Caco-2 (cell line): ENCODE results near the gene HELLS. TPM values are rescaled to one million over a fixed set of nuclear protein-coding genes. Genes with fewer than 3 reads are reported as not detected.

Source experiments
- BruUV-seq: library from RNA; stranded (reverse); fragments of 400-500 nt; replicated peaks from 2 replicates; lab custom pipeline; 2021; lab: Mats Ljungman, UMichigan
- CTCF ChIA-PET: fragments of 300-600 bp; sonication (Branson Sonifier 250); formaldehyde crosslinking; loops from one replicate; lab custom pipeline; 2022; ENCODE audit warnings: antibody characterized with exemption; lab: Charles Lee
- POLR2A ChIA-PET: fragments of 300-600 bp; sonication (Branson Sonifier 250); formaldehyde crosslinking; loops from one replicate; lab custom pipeline; 2022; ENCODE audit warnings: antibody characterized with exemption; lab: Charles Lee
- DNase-seq, 2 experiments: peaks; one replicate each; pipeline versions ENCODE4 v3.0.0 to v3.0.0-alpha.2; 2020 to 2022
- H3K27me3 ChIP-seq: replicated peaks from 2 replicates; pipeline ENCODE4 v1.6.0; 2011; ENCODE audit warnings: low read length; ENCODE audit not compliant: control insufficient read depth, insufficient read depth
- H3K36me3 ChIP-seq: 2 replicates; pipeline ENCODE4 v1.5.1; 2011; ENCODE audit warnings: low read length; ENCODE audit not compliant: control insufficient read depth, insufficient read depth
- H3K4me1 ChIP-seq: fragments of 250-450 bp; sonication (Bioruptor Pico); 2 replicates; pipeline ENCODE4 v1.5.1; 2020; ENCODE audit warnings: mild to moderate bottlenecking
- H3K4me3 ChIP-seq: 2 replicates; pipeline ENCODE4 v1.5.1; 2011; ENCODE audit warnings: low read depth, mild to moderate bottlenecking, control low read depth, low read length
- H3K9me3 ChIP-seq: fragments of 250-450 bp; sonication (Bioruptor Pico); 2 replicates; pipeline ENCODE4 v1.5.1; 2020; ENCODE audit warnings: mild to moderate bottlenecking, moderate library complexity
- H3K27ac Mint-ChIP-seq: one replicate; pipeline ENCODE4 v1.8.0; 2022; ENCODE audit warnings: mixed read lengths; ENCODE audit not compliant: unreplicated experiment
- H3K27me3 Mint-ChIP-seq: one replicate; pipeline ENCODE4 v1.8.0; 2022; ENCODE audit warnings: mixed read lengths; ENCODE audit not compliant: insufficient read depth, unreplicated experiment
- H3K36me3 Mint-ChIP-seq: one replicate; pipeline ENCODE4 v1.8.0; 2022; ENCODE audit warnings: mild to moderate bottlenecking, mixed read lengths; ENCODE audit not compliant: insufficient read depth, unreplicated experiment
- H3K4me1 Mint-ChIP-seq: one replicate; pipeline ENCODE4 v1.8.0; 2022; ENCODE audit warnings: low read depth, mixed read lengths; ENCODE audit not compliant: unreplicated experiment
- H3K4me3 Mint-ChIP-seq: one replicate; pipeline ENCODE4 v1.8.0; 2022; ENCODE audit warnings: mild to moderate bottlenecking, moderate library complexity, mixed read lengths; ENCODE audit not compliant: unreplicated experiment
- H3K9me3 Mint-ChIP-seq: one replicate; pipeline ENCODE4 v1.8.0; 2022; ENCODE audit warnings: mixed read lengths; ENCODE audit not compliant: unreplicated experiment
- CTCF ChIP-seq, 2 experiments: fragments of 200-600 bp in 1 of 2; IDR thresholded peaks; 1 replicate in 1 of 2; 2 replicates in 1 of 2; pipeline versions ENCODE4 v1.5.1 to v1.8.0; 2011 to 2022; ENCODE audit warnings: antibody characterized with exemption in 1 of 2, control low read depth in 1 of 2, inconsistent platforms in 1 of 2, low read depth in 1 of 2, low read length in 1 of 2, mild to moderate bottlenecking in 1 of 2, moderate library complexity in 1 of 2; ENCODE audit not compliant: insufficient read depth in 1 of 2, severe bottlenecking in 1 of 2, unreplicated experiment in 1 of 2
- intact Hi-C: fragments of 100-400 bp; cut with micrococcal nuclease; formaldehyde crosslinking; loops from one replicate; pipeline ENCODE4 v1.10.0; 2022; ENCODE audit not compliant: unreplicated experiment
- total RNA-seq: library from RNA; stranded (reverse); gene quantifications from 2 replicates; pipeline ENCODE4 v1.2.3, GENCODE V29; 2022

The HELLS gene
- total RNA-seq, 1 experiment from 2014 or later: 189 TPM

GRCh38 chr10:94571081-94571480, 25.5 kb downstream of the HELLS start:
- DNase-seq: no peak
- Histone ChIP-seq H3K36me3 (no peaks in the 10 kb centered on the region; the same call in 1 of the 2 replicates), H3K9me3 (no peaks in the 10 kb centered on the region), H3K4me1 (no peaks in the 10 kb centered on the region), H3K4me3 (no peak overlapping the region), H3K27me3 (no peaks in the 10 kb centered on the region)
- Mint-ChIP-seq H3K27me3 (no peaks in the 10 kb centered on the region), H3K27ac (no peak overlapping the region), H3K4me3 (no peak overlapping the region), H3K9me3 (peaks cover 9% of the 10 kb centered on the region), H3K36me3 (peaks cover 87% of the 10 kb centered on the region), H3K4me1 (no peaks in the 10 kb centered on the region)
- no TSS peak for BruUV-seq
- intact Hi-C loops: no loop called here
- ChIA-PET CTCF (no interaction called here), POLR2A (interaction anchor here (0.5 kb wide), 1 partner anchor 149 kb away, joined by 4 read pairs; no protein-coding TSS in a partner anchor)
- no peak for TF ChIP-seq CTCF (IDR thresholded peaks at IDR 0.05; ENCODE audit: insufficient read depth in 1 of 2, low read depth in 1 of 2, low read length in 1 of 2, severe bottlenecking in 1 of 2, unreplicated experiment in 1 of 2)

GRCh38 chr10:94571528-94571927, 25.9 kb downstream of the HELLS start:
- H3K4me1 ChIP-seq: no peaks in the 10 kb centered on the region
- H3K4me3 Mint-ChIP-seq: no peak overlapping the region
- no peaks in the 10 kb centered on the region for H3K4me1 Mint-ChIP-seq
- peaks cover 87% of the 10 kb centered on the region for H3K36me3 Mint-ChIP-seq
- TF ChIP-seq CTCF (IDR thresholded peaks at IDR 0.05; ENCODE audit: insufficient read depth in 1 of 2, low read depth in 1 of 2, low read length in 1 of 2, severe bottlenecking in 1 of 2, unreplicated experiment in 1 of 2): no peak
- BruUV-seq: no TSS peak
- no peaks in the 10 kb centered on the region; the same call in 1 of the 2 replicates for H3K36me3 ChIP-seq
- H3K27ac Mint-ChIP-seq: no peak overlapping the region
- DNase-seq: no peak
- no peaks in the 10 kb centered on the region for H3K27me3 Mint-ChIP-seq
- CTCF ChIA-PET: no interaction called here
- POLR2A ChIA-PET: no interaction called here
- peaks cover 9% of the 10 kb centered on the region for H3K9me3 Mint-ChIP-seq
- no peaks in the 10 kb centered on the region for H3K27me3 ChIP-seq
- no peak overlapping the region for H3K4me3 ChIP-seq
- intact Hi-C loops: no loop called here
- H3K9me3 ChIP-seq: no peaks in the 10 kb centered on the region

- H3K27ac Mint-ChIP-seq: no peak overlapping the region
- no peak for TF ChIP-seq CTCF (IDR thresholded peaks at IDR 0.05; ENCODE audit: insufficient read depth in 1 of 2, low read depth in 1 of 2, low read length in 1 of 2, severe bottlenecking in 1 of 2, unreplicated experiment in 1 of 2)
- Histone ChIP-seq H3K27me3 (no peaks in the 10 kb centered on the region), H3K9me3 (no peaks in the 10 kb centered on the region), H3K4me1 (peaks cover 18% of the 10 kb centered on the region), H3K4me3 (no peak overlapping the region), H3K36me3 (no peaks in the 10 kb centered on the region; the same call in 1 of the 2 replicates)
- no TSS peak for BruUV-seq
- intact Hi-C loops: no loop called here
- H3K9me3 Mint-ChIP-seq: no peaks in the 10 kb centered on the region
- H3K4me3 Mint-ChIP-seq: no peak overlapping the region
- H3K27me3 Mint-ChIP-seq: no peaks in the 10 kb centered on the region
- no peak for DNase-seq
- CTCF ChIA-PET: no interaction called here
- POLR2A ChIA-PET: no interaction called here
- peaks cover 10% of the 10 kb centered on the region for H3K4me1 Mint-ChIP-seq
- peaks cover 66% of the 10 kb centered on the region for H3K36me3 Mint-ChIP-seq
Measured at GRCh38 chr10:94578790-94579189, 33.2 kb downstream of the HELLS start.
